GM21528 (cell line): ENCODE data around the gene PRG2.

Experiments used
- ATAC-seq: cut with Tn5 transposase; IDR thresholded peaks from one replicate; pipeline ENCODE4 v1.9.1; 2021; ENCODE audit warnings: mild to moderate bottlenecking, moderate library complexity; ENCODE audit not compliant: unreplicated experiment, low FRiP score

Gene PRG2

GRCh38 chr11:57399221-57399620 lies 8.8 kb upstream of the PRG2 start:
- ATAC-seq = no peak

- no peak for ATAC-seq
These were observed 7.0 kb upstream of the PRG2 start for GRCh38 chr11:57397394-57397990.

DNA sequence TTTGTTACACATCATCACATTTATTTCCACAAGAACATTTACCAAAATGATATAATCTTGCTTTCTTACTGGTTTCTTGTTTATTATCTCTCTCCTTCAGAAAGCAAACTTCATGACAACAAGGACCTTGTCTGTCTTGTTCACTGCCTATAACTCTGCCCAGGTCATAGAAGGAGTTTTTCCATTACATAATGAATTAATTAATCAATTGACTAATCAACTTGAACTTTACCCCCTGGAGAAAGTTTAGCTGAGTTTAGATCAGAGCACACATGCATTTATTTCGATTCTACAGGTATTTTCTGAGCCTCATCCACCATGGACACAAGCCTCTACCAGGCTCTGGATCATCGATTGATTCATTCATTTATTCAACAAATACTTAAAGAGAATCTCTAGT lies 6.3 kb upstream of the PRG2 start:
- no peak for ATAC-seq

DNA sequence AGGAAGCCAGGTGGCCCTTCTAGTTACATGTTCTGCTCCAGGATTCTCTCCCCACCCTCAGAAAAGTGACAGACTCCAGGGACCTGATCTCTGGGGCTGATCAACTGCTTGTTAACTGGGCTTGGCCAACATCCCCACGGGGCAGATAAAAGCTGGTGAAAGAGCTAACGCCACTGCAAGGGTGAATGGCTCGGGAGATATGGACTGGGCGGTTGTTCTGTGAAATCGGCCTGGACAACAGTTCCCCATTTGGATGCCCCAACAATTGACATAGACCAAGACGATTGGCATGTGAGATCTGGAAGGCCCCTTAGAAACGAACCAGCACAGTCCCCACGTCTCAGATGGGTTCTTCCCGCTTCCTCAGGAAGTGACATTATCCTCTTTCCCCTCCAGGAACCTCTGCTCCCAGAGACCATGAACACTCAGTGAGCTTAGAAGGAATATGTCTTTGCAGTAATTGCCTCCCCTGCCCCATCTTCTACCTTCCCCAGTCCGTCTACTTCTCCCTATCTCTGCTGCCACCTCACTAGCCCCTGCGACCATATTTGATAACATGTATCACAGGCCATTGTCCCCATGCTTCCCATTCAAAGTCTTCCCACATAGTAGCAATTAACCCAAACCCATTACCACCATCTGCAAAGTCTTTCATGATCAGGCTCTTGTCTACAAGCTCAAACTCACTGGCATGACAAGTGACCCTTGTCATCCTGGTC lies 5.6 kb upstream of the PRG2 start:
- ATAC-seq = no peak

GRCh38 chr11:57394203-57394965 lies 3.9 kb upstream of the PRG2 start:
- no peak for ATAC-seq

DNA sequence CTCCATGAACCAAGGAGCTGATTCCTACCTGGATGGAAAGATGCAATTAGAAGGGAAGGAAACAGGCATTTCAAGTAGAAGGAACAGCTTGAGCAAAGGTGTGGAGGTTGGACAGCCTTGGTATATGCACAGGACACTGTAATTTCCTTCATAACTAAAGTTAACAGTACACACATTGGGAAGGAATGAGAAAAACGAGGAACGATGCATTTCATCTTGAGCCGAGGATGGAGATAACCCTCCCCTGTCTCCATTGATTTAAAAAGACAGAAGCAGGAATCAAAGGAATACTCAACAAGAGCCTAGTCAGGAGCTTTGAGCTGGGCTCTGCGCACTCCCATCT lies 2.3 kb upstream of the PRG2 start:
- no peak for ATAC-seq

DNA sequence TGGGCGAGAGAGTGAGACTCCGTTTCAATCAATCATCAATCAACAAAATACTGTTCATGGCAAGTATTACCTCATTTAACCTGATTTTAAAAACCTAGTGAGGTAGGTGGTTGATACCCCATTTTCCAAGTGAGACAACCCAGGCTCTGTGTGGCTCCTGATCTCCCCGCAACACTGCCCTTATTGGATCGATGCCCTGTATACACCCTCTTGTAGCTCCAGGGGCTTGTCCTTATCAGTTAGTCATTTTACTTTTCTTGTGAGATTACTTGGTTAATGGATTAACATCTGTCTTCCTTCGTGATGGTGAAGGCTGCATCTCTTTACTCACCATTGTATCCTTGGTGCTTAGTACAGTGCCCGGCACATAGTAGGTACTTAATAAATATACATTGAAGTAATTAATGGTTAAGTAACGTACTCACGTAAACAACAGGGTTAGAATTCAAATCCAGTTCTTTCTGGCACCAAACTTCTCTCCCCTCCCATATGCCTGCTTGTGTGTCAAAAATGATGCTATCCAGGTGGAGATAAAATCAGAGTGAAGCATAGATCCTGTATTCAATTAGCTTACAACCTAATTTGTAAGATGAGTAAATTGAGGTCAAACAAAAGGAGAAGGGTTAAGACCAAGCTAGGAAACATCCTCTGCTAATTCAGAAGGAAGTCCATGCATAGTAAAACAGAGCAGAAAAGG lies 1.8 kb upstream of the PRG2 start:
- no peak for ATAC-seq

GRCh38 chr11:57391539-57391938 lies 1.1 kb upstream of the PRG2 start:
- no peak for ATAC-seq

- ATAC-seq = no peak
These were observed 661 bp upstream of the PRG2 start for GRCh38 chr11:57391111-57391510.

DNA sequence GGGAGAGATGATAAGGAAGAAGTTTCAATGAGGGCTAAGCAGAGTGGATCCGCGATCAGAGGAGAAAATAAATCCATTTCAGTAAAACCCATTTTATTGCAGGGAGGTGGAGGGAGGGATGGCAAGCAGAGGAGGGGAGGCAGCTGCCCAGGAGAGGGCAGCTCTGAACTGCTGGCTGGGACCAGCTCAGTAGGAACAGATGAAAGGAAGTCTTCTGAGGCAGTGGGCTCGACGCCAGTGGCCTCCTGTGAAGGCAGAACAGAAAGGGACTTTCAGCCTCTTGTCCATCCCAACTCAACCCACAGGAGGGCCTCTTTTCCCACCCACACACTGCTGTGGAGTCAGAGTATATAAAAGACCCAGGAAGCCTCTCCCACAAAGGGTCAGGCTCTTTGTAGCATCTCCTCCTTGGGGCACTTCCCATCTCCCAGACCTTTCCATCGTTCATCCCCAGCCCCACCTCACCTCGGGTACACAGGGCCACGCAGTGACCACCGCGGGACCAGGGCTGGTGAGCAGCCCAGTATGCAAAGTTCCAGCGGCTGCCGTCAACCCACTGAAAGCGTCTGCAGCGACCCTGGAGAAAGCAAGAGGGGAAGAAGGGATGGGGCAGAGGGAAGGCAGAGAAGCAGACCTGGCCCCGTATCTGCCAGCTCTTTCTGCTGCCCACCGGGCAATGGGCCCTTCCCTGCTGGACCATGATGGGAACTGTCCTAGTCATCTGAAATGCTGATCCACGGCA lies 3.0 kb downstream of the PRG2 start:
- ATAC-seq = no peak

- ATAC-seq = no peak
These were observed 4.1 kb downstream of the PRG2 start for GRCh38 chr11:57386178-57386940.

- ATAC-seq = no peak
These were observed 9.5 kb downstream of the PRG2 start, which contains the start of gene PRG3 for GRCh38 chr11:57380975-57381374. Gene PRG3, minus strand, starts transcription at chr11:57381150. Its CDS starts 442 bp downstream, at chr11:57380708.

DNA sequence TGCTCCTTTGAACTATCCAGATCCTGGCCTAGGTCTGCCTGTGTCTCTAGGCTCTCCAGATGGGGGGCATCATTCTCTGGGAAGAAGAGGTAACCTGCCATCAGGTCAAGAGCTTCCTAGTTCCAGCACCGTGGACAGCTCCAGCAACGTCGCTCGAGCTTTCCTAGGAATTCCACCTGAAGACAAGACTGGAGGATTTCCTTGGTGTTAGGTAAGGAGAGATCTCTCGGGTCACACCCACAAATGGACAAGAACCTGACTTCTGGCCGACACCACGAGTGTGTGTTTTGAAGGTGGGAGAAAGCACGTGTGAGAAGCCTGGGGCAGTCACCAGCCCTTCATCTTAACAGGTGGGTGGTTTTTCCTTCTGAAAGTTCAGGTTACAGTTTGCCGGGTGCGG lies 10.7 kb downstream of the PRG2 start:
- ATAC-seq = no peak

- ATAC-seq = no peak
These were observed 12.3 kb downstream of the PRG2 start for GRCh38 chr11:57378186-57378585.

- no peak for ATAC-seq
These were observed 13.3 kb downstream of the PRG2 start for GRCh38 chr11:57377107-57377506.

GRCh38 chr11:57376095-57377090 lies 14.1 kb downstream of the PRG2 start:
- ATAC-seq = no peak

DNA sequence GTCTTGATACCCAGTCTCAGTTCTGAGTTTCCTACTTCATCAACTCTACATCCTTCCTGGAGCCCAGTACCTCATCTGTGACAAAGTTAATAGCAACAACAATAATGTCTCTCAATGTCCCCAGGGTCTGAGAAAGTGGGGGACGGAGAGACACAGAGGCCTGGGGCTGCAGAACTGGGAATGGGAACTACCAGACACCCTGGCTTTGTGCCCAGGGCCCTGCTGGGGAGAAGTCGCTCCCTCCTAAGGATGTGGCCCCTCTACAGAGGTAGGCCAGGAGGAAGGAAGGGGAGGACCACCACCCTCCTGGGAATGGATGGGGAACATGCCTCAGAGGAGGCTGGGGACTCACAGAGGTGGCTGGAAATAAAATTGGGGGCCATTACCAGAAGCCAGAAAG lies 15.0 kb downstream of the PRG2 start:
- ATAC-seq = no peak

DNA sequence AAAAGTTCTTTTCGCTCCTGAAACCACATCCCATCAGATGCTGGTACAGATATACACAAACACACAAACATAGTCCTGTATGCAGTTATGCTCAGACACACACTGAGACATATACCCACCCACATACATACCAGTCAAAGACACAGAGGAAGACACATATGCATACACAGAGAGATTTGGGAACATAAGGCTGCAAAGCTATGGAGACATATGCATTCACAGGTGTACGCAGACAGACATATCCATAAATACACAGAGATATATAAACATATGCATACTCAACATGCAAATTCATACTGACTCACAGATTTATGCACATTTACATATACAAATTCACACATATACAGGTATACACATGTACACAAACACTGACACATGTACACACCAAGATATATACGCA lies 15.5 kb downstream of the PRG2 start:
- ATAC-seq = no peak

DNA sequence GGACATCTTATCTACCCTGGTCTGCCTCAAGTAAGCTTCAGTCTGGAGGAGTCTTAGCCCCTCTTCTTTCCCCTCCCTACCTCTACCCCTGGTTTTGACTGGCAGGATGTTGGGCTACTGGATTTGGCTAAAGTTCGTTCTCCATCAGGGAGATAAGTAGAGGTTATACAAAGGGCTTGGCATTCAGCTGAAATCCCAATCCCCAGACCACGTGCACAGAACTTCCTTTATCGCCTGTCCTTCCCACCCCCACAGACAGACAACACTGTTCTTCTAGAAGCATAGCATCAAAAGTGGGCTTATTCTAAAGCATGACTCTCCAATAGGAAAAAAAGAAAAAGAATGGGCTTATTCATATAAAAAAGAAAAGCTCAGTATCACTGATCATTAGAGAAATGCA lies 17.3 kb downstream of the PRG2 start:
- ATAC-seq = no peak
